ENCODE measurements around the gene MYOCD.

Gene MYOCD

DNA sequence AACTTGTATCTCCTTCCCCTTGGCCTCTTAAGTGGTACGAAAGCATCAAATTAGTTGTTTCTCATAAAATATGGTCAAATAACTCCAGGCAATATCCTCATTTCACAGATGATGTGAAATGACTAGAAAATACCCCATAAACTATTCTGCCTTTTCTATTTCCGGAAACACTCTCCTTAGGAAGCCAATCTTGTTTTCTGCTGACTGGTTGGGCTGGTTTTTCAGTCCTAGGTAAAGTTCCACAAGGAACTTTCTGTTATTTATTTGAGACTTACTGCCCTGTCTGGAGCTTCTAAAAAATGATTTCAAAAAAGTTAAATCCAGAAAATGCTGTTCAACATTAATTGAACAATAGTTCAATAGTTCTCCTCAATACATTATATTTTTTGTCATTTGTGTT is 7.3 kb downstream of the MYOCD start:
- TF ChIP-seq, protein P1, sequence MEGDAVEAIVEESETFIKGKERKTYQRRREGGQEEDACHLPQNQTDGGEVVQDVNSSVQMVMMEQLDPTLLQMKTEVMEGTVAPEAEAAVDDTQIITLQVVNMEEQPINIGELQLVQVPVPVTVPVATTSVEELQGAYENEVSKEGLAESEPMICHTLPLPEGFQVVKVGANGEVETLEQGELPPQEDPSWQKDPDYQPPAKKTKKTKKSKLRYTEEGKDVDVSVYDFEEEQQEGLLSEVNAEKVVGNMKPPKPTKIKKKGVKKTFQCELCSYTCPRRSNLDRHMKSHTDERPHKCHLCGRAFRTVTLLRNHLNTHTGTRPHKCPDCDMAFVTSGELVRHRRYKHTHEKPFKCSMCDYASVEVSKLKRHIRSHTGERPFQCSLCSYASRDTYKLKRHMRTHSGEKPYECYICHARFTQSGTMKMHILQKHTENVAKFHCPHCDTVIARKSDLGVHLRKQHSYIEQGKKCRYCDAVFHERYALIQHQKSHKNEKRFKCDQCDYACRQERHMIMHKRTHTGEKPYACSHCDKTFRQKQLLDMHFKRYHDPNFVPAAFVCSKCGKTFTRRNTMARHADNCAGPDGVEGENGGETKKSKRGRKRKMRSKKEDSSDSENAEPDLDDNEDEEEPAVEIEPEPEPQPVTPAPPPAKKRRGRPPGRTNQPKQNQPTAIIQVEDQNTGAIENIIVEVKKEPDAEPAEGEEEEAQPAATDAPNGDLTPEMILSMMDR (IDR thresholded peaks at IDR 0.05; ENCODE audit: low read depth, low read length, poor library complexity, severe bottlenecking): no peak
- no peak for TF ChIP-seq EZH2phosphoT487 (IDR thresholded peaks at IDR 0.05; ENCODE audit: borderline replicate concordance, low read length)
- H3K27me3 ChIP-seq (ENCODE audit: control insufficient read depth, low read length): no peaks in the 10 kb centered on the region
- no peaks in the 10 kb centered on the region for H3F3A ChIP-seq (ENCODE audit: control insufficient read depth, insufficient read depth)
- H3K4me1 ChIP-seq (ENCODE audit: control insufficient read depth, low read length): no peaks in the 10 kb centered on the region
- no peaks in the 10 kb centered on the region for H3K36me3 ChIP-seq (ENCODE audit: control insufficient read depth, low read length)
- no peaks in the 10 kb centered on the region for H4K20me1 ChIP-seq (ENCODE audit: control insufficient read depth, insufficient read depth, low read depth, low read length)
- H3K9me2 ChIP-seq (replicated peaks; ENCODE audit: control insufficient read depth, low read length): no peaks in the 10 kb centered on the region
- no peak overlapping the region for H3K4me3 ChIP-seq (ENCODE audit: low read length)
- no peaks in the 10 kb centered on the region for H3K79me2 ChIP-seq (ENCODE audit: control insufficient read depth, low read length)
- H3K27ac ChIP-seq (ENCODE audit: low read depth, low read length): no peak overlapping the region
- H3K4me2 ChIP-seq (ENCODE audit: low read length): no peak overlapping the region
- H3K9me3 ChIP-seq (ENCODE audit: control insufficient read depth, insufficient read depth, low read length): no peaks in the 10 kb centered on the region

DNA sequence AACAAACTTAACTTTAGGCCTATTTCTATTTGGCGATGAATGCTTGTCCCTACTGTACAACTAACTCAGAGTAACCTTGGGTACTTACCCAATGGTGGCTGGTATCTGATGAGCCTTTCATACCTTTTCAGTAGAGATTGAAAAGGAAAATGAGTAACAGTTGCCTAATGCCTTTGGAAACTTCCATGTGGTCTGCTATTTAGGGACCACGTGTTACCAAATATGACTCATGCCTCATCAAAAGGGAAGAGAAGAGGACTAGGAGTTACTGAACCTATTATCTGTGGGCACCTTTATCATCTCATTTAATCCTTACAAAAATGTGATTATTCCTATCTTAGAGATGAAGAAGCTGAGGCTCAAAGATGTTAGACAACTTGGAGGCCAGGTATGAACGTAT is 8.1 kb downstream of the MYOCD start:
- Histone ChIP-seq H3K27ac (ENCODE audit: low read depth, low read length) (no peak overlapping the region), H3K4me2 (ENCODE audit: low read length) (no peak overlapping the region), H4K20me1 (ENCODE audit: control insufficient read depth, insufficient read depth, low read depth, low read length) (no peaks in the 10 kb centered on the region), H3K9me2 (replicated peaks; ENCODE audit: control insufficient read depth, low read length) (no peaks in the 10 kb centered on the region), H3K79me2 (ENCODE audit: control insufficient read depth, low read length) (no peaks in the 10 kb centered on the region), H3K4me3 (ENCODE audit: low read length) (no peak overlapping the region), H3K27me3 (ENCODE audit: control insufficient read depth, low read length) (no peaks in the 10 kb centered on the region), H3K36me3 (ENCODE audit: control insufficient read depth, low read length) (no peaks in the 10 kb centered on the region), H3F3A (ENCODE audit: control insufficient read depth, insufficient read depth) (no peaks in the 10 kb centered on the region), H3K9me3 (ENCODE audit: control insufficient read depth, insufficient read depth, low read length) (no peaks in the 10 kb centered on the region), H3K4me1 (ENCODE audit: control insufficient read depth, low read length) (no peaks in the 10 kb centered on the region)
- TF ChIP-seq, protein P1 (IDR thresholded peaks at IDR 0.05; ENCODE audit: low read depth, low read length, poor library complexity, severe bottlenecking): no peak
- no peak for TF ChIP-seq EZH2phosphoT487 (IDR thresholded peaks at IDR 0.05; ENCODE audit: borderline replicate concordance, low read length)

DNA sequence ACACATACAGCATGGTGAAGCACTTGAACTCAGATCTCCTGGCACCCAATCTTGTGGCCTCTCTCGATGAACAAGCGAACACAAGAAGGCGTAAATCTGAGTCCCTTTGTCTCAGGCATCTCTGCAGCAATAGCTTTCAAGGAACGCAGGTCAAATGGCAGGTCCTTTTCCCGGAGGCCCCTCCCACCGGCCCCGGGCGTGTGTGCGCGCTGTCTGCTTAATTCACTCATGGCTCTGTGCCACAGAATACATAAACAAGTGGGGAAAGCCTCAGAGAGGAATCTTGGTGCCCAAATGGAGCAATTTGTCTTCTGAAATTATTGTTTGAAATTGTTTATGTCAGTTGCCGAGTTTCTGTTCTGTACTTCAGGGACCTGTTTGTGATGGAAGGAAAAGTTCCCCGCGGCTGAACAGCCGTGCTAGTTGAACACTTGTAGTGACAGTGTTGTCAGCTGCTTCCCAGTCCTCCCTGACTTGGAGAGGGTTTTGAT is 14.8 kb downstream of the MYOCD start:
- Histone ChIP-seq H3K36me3 (ENCODE audit: control insufficient read depth, low read length) (no peaks in the 10 kb centered on the region), H3K27ac (ENCODE audit: low read depth, low read length) (no peak overlapping the region), H3K79me2 (ENCODE audit: control insufficient read depth, low read length) (no peaks in the 10 kb centered on the region), H3K27me3 (ENCODE audit: control insufficient read depth, low read length) (no peaks in the 10 kb centered on the region), H4K20me1 (ENCODE audit: control insufficient read depth, insufficient read depth, low read depth, low read length) (no peaks in the 10 kb centered on the region), H3K9me2 (replicated peaks; ENCODE audit: control insufficient read depth, low read length) (no peaks in the 10 kb centered on the region), H3K4me3 (ENCODE audit: low read length) (no peak overlapping the region), H3K4me1 (ENCODE audit: control insufficient read depth, low read length) (no peaks in the 10 kb centered on the region), H3K4me2 (ENCODE audit: low read length) (no peak overlapping the region), H3F3A (ENCODE audit: control insufficient read depth, insufficient read depth) (no peaks in the 10 kb centered on the region), H3K9me3 (ENCODE audit: control insufficient read depth, insufficient read depth, low read length) (no peaks in the 10 kb centered on the region)
- TF ChIP-seq EZH2phosphoT487 (IDR thresholded peaks at IDR 0.05; ENCODE audit: borderline replicate concordance, low read length): no peak
- TF ChIP-seq, protein P1 (IDR thresholded peaks at IDR 0.05; ENCODE audit: low read depth, low read length, poor library complexity, severe bottlenecking): no peak
